HG02943 (cell line): ENCODE data around the gene KCNQ4.

ENCODE experiments used
- ATAC-seq: cut with Tn5 transposase; IDR thresholded peaks from one replicate; pipeline ENCODE4 v1.9.1; 2021; ENCODE audit warnings: mild to moderate bottlenecking, low read depth, moderate library complexity; ENCODE audit not compliant: unreplicated experiment

Gene KCNQ4

GRCh38 chr1:40776236-40777072 is 7.1 kb upstream of the KCNQ4 start:
- no peak for ATAC-seq

- ATAC-seq, result no peak
Measured at GRCh38 chr1:40777224-40777970, 6.2 kb upstream of the KCNQ4 start.

- no peak for ATAC-seq
Measured at GRCh38 chr1:40780678-40781607, 2.6 kb upstream of the KCNQ4 start.

- ATAC-seq, result no peak
Measured at GRCh38 chr1:40781608-40781971, 2.0 kb upstream of the KCNQ4 start.

- ATAC-seq, result no peak
Measured at GRCh38 chr1:40782371-40782956, 1.1 kb upstream of the KCNQ4 start.

- ATAC-seq, result no peak
Measured at GRCh38 chr1:40784141-40784770, 669 bp downstream of the KCNQ4 start.

- ATAC-seq, result no peak
Measured at GRCh38 chr1:40784771-40785151, 1.2 kb downstream of the KCNQ4 start.

GRCh38 chr1:40785446-40785845 is 1.9 kb downstream of the KCNQ4 start:
- ATAC-seq, result no peak

- no peak for ATAC-seq
Measured at GRCh38 chr1:40786171-40786994, 2.8 kb downstream of the KCNQ4 start.

GRCh38 chr1:40786995-40787705 is 3.6 kb downstream of the KCNQ4 start:
- no peak for ATAC-seq

- no peak for ATAC-seq
Measured at GRCh38 chr1:40787737-40788560, 4.4 kb downstream of the KCNQ4 start.

GRCh38 chr1:40788561-40789341 is 5.2 kb downstream of the KCNQ4 start:
- no peak for ATAC-seq

- no peak for ATAC-seq
Measured at GRCh38 chr1:40789342-40789598, 5.7 kb downstream of the KCNQ4 start.

GRCh38 chr1:40789661-40790430 is 6.3 kb downstream of the KCNQ4 start:
- ATAC-seq, result no peak

GRCh38 chr1:40792036-40792435 is 8.4 kb downstream of the KCNQ4 start:
- no peak for ATAC-seq

GRCh38 chr1:40793617-40794016 is 10.0 kb downstream of the KCNQ4 start:
- no peak for ATAC-seq

GRCh38 chr1:40794048-40794447 is 10.5 kb downstream of the KCNQ4 start:
- ATAC-seq, result no peak
